ENCODE measurements around the gene AK3.

GRCh38 chr9:4721736-4722135, 19.3 kb downstream of the AK3 start:
- TF ChIP-seq CTCF (conservative IDR thresholded peaks at IDR 0.05 in 1 of 2, IDR thresholded peaks at IDR 0.05 in 1 of 2; ENCODE audit: low read depth in 1 of 2, low read length in 2 of 2) (no peak), EZH2 (IDR thresholded peaks at IDR 0.05; ENCODE audit: low read length, missing control alignments) (no peak)
